Upper lobe of left lung (tissue), 4 donors: ENCODE measurements around the gene NACC2.

Experiments
- CTCF ChIP-seq, 6 experiments: fragments of 450-650 bp in 4 of 6; fragments of 200-600 bp in 2 of 6; sonication (generic) in 2 of 6; IDR thresholded peaks; one replicate each; pipeline ENCODE4 v1.5.1; 2016 to 2019; ENCODE audit warnings: antibody characterized with exemption in 6 of 6
- EP300 ChIP-seq, 4 donors: sonication (generic); formaldehyde crosslinking; IDR thresholded peaks; one replicate each; pipeline ENCODE4 v1.5.1; 2017; ENCODE audit warnings: antibody characterized with exemption in 4 of 4, control low read depth in 2 of 4

DNA sequence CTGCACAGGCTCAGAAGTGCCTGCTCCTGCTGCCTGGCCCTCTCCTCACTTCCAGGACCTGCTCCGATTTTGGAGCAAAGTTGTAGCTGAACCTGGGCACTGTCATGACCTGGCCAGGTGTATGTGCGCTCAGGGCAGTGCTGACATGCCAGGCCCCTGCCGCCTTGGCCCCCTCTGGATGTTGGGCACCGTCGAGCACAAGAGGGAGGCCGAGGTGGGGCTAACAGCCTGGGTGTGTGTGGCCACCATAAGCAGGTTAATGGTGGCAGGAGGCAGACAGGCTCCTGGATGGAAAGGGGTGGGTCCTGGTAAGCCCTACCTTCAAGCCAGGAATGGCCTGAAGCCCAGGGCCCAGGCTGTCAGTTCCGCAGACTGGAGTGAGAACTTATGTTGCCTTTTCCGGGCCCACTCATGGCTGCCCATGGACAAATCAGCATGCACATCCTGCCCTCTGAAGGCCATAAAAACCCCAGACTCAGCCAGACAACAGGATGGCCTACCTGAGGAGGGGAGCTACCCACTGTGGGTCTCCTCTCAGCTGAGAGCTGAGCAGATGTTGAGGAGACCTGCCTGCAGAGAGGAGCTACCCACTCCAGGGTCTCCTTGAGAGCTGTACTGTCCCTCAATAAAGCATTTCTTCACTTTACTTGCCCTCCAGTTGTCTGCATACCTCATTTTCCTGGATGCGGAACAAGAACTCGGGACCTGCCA, 66.2 kb downstream of the NACC2 start:
- TF ChIP-seq EP300 (IDR thresholded peaks at IDR 0.05) (no peak), CTCF (IDR thresholded peaks at IDR 0.05) (no peak)
